Body of pancreas (tissue), 4 donors: ENCODE results near the gene ACOX3. TPM values are rescaled to one million over a fixed set of nuclear protein-coding genes. Genes with fewer than 3 reads are reported as not detected.

Source experiments
- ATAC-seq: fragments of 150-250 bp; one replicate; pipeline ENCODE4 v1.9.1; 2016
- DNase-seq, 4 donors: peaks; one replicate each; pipeline ENCODE4 v3.0.0-alpha.2; 2019
- H3K27ac ChIP-seq, 4 donors: fragments of 200-600 bp; sonication (generic); 1 replicate in 3 of 4; 2 replicates in 1 of 4; pipeline versions ENCODE4 v1.5.1 to v1.6.1; 2016 to 2019; ENCODE audit warnings: mild to moderate bottlenecking in 1 of 4, mixed read lengths in 1 of 4, moderate library complexity in 1 of 4
- H3K27me3 ChIP-seq, 2 donors: fragments of 200-600 bp; sonication (generic); one replicate each; pipeline ENCODE4 v1.6.0; 2016; ENCODE audit warnings: mild to moderate bottlenecking in 1 of 2
- H3K36me3 ChIP-seq, 2 donors: fragments of 200-600 bp; sonication (generic); replicated peaks in 1 of 2; 2 replicates each; pipeline ENCODE4 v1.5.1; 2016; ENCODE audit warnings: low read depth in 2 of 2; ENCODE audit not compliant: insufficient read depth in 1 of 2
- H3K4me1 ChIP-seq: fragments of 200-600 bp; sonication (generic); one replicate; pipeline ENCODE4 v1.6.0; 2016
- H3K4me3 ChIP-seq, 2 donors: fragments of 200-600 bp; sonication (generic); 1 replicate in 1 of 2; 2 replicates in 1 of 2; pipeline ENCODE4 v1.5.1; 2016 to 2019
- H3K9me3 ChIP-seq, 3 donors: fragments of 200-600 bp; sonication (generic); 1 replicate in 2 of 3; 2 replicates in 1 of 3; pipeline ENCODE4 v1.5.1; 2016
- POLR2A ChIP-seq, 3 donors: fragments of 450-650 bp; IDR thresholded peaks; one replicate each; pipeline ENCODE4 v1.6.1; 2016; ENCODE audit warnings: antibody characterized with exemption in 3 of 3, mild to moderate bottlenecking in 2 of 3
- WGBS, 2 donors: methylation state at CpG; one replicate each; pipeline ENCODE4 v1.1.5; 2017; 5-methylcytosine and 5-hydroxymethylcytosine counted together
- intact Hi-C: fragments of 100-400 bp; cut with DNase I; formaldehyde crosslinking; loops from one replicate; pipeline ENCODE4 v1.15.1; 2023
- total RNA-seq, 2 donors: library from RNA; depleted of rRNA; stranded (reverse); fragments of >200 nt; gene quantifications; one replicate each; pipeline ENCODE4 v1.1.0, GENCODE V29; 2016
- TF ChIP-seq, protein P1 (sequence below), 7 experiments: fragments of 450-650 bp in 4 of 7; fragments of 200-600 bp in 3 of 7; sonication (generic) in 3 of 7; IDR thresholded peaks; one replicate each; pipeline ENCODE4 v1.5.1; 2016 to 2019; ENCODE audit warnings: antibody characterized with exemption in 7 of 7

Gene ACOX3
- total RNA-seq, 2 donors from 2014 or later = 18.4 to 23.4 TPM

DNA sequence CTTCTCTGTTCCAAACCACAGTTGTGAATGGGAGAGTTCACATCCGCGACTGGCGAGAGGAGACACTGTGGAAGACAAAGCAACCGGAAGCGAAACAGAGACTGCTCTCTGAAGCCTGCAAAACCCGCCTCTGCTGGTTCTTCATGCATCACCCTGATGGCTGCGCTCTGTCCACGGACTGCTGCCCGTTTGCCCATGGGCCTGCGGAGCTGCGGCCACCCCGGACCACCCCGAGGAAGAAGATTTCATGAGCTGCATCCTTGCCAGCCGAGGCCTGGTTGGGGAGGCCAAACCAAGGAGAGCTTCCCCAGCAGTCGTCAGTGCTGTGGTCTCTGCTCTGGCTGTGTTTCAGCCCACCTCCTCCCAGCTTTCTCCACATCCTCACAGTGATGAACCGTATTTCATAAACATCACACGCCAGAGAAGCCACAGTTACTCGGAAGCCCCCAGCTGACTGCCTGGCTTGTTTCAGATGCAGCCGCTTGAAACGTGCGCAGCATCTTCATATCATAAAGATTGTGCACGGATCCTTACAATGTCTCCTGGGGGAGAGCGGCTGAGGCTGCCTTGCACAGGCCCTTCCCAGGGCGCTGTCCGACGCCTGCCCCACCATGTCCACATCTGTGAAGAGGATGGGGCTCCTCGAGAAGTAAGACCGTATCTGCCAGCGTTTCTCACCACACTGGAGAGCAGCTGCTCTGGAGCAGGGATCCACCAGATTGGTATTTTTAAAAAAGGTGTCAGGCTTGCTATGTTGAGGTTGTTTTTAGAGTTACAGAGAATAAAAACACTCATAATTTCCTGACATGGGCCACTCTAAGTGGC, 35.4 kb upstream of the ACOX3 start:
- DNase-seq (no peak), ATAC-seq (no peak)
- H3K4me3 ChIP-seq = no peak overlapping the region
- no peak overlapping the region for H3K27ac ChIP-seq
- H3K4me1 ChIP-seq = no peaks in the 10 kb centered on the region
- 84 to 89% methylated on average over 19 to 29 of the region's 29 CpGs for WGBS, 2 donors
- no peaks in the 10 kb centered on the region for H3K27me3 ChIP-seq
- H3K9me3 ChIP-seq = no peaks in the 10 kb centered on the region
- intact Hi-C loops = no loop called here
- H3K36me3 ChIP-seq = peaks cover 0 to 2% of the 10 kb centered on the region in 2 donors
- TF ChIP-seq, protein P1, sequence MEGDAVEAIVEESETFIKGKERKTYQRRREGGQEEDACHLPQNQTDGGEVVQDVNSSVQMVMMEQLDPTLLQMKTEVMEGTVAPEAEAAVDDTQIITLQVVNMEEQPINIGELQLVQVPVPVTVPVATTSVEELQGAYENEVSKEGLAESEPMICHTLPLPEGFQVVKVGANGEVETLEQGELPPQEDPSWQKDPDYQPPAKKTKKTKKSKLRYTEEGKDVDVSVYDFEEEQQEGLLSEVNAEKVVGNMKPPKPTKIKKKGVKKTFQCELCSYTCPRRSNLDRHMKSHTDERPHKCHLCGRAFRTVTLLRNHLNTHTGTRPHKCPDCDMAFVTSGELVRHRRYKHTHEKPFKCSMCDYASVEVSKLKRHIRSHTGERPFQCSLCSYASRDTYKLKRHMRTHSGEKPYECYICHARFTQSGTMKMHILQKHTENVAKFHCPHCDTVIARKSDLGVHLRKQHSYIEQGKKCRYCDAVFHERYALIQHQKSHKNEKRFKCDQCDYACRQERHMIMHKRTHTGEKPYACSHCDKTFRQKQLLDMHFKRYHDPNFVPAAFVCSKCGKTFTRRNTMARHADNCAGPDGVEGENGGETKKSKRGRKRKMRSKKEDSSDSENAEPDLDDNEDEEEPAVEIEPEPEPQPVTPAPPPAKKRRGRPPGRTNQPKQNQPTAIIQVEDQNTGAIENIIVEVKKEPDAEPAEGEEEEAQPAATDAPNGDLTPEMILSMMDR (IDR thresholded peaks at IDR 0.05) = no peak
- no peak for TF ChIP-seq POLR2A (IDR thresholded peaks at IDR 0.05)

DNA sequence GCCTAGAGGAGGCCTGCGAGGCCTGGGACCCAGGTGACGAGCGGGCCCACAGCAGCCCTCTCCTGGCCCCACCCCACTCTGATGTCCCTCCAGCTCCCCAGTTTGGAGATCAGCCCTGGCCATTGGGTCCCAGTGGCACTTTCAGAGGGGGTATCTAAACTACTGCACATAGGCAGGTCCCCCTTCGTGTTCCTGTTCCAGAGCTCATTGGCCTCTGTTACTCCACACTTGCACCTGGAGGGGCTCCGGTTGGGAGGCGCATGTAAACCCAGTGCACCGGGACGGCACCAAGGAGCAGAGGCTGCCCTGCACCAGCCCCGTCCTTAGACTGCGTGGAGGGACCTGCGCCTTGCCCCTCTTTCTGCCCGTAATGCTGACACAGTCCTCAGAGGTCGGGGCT, 34.3 kb upstream of the ACOX3 start:
- Histone ChIP-seq H3K4me1 (no peaks in the 10 kb centered on the region), H3K27ac (no peak overlapping the region), H3K9me3 (no peaks in the 10 kb centered on the region), H3K27me3 (no peaks in the 10 kb centered on the region), H3K4me3 (no peak overlapping the region), H3K36me3 (peaks cover 0 to 2% of the 10 kb centered on the region in 2 donors)
- DNase-seq (no peak), ATAC-seq (no peak)
- intact Hi-C loops = loop anchor here (5.0 kb wide), 1 partner anchor 72 kb away; no protein-coding TSS in a partner anchor
- TF ChIP-seq, protein P1 (IDR thresholded peaks at IDR 0.05) = no peak
- no peak for TF ChIP-seq POLR2A (IDR thresholded peaks at IDR 0.05)
- WGBS, 2 donors = 89 to 100% methylated on average over 3 to 13 of the region's 13 CpGs

DNA sequence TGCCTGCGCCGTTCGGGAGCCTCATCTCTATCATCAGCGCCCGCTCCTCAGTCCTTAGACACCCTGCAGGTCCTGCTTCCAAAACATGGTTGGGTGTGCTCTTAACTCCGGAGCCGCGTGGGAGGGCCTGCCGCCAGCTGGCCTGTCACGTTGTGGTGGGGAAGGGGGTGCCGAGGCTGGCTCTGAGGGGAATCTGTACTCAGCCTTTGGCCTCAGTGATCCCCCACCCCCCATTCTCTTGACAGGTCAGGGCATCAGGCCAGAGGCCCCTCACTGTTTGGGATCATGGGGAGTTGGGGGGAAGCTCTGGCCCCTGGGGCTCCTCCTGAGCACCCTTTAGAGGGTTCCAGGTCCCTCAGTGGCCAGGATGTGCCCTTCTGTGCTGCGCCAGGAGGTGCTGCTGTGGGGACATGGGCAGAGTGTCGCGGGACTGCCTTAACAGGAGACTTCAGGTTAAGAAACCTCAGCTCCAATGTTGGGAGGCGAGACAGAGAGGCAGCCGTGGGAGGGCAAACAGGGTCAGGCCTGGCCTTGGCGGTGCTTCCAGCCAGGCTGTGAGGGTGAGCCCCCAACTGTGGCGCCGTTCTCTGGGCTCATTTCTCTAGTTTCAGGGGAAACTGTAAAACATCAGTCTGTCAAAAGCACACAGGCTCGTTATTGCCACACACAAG, 33.5 kb upstream of the ACOX3 start:
- WGBS, 2 donors = 81 to 93% methylated on average over 11 to 20 of the region's 20 CpGs
- Histone ChIP-seq H3K4me3 (no peak overlapping the region), H3K36me3 (peaks cover 0 to 2% of the 10 kb centered on the region in 2 donors), H3K4me1 (no peaks in the 10 kb centered on the region), H3K9me3 (no peaks in the 10 kb centered on the region), H3K27me3 (no peaks in the 10 kb centered on the region), H3K27ac (no peak overlapping the region)
- DNase-seq (no peak), ATAC-seq (no peak)
- intact Hi-C loops = loop anchor here (5.0 kb wide), 1 partner anchor 73 kb away; no protein-coding TSS in a partner anchor
- no peak for TF ChIP-seq POLR2A (IDR thresholded peaks at IDR 0.05)
- TF ChIP-seq, protein P1 (IDR thresholded peaks at IDR 0.05) = no peak

DNA sequence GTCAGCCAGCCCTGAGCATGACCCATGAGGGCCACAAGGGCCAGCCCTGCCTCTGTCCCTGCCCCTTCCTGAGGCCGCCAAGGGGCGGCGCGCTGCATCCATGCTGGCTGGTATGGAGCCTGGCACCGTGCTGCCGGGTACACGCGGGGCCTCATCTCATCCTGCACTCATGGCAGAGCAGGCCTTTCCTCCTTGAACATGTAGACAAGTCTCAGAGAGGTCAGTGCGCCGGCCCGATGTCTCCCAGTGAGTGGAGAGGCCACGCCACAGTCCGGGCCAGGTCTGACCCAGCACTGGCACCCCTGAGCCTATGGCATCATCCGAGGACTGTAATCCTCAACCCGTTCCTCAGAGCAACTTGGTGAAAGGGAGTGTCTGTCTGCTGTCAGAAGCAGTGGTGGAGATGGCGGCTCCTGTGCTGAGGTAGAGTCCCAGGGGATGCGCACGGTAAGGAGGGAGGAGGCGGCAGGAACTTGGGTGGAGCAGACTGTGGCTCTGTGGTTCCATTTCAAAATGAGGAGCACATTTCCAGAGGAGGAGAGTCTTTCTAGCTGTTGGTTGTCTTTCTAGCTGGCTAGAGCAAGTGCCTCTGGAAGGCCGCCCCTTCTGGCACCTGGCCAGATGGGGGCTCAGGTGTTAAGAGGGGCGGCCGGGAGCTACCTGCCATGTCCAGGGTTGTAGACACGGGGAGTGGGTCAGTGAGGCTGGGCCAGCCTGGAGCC, 32.8 kb upstream of the ACOX3 start:
- no peaks in the 10 kb centered on the region for H3K4me1 ChIP-seq
- no peaks in the 10 kb centered on the region for H3K9me3 ChIP-seq
- TF ChIP-seq POLR2A (IDR thresholded peaks at IDR 0.05) = no peak
- TF ChIP-seq, protein P1 (IDR thresholded peaks at IDR 0.05) = no peak
- H3K27me3 ChIP-seq = no peaks in the 10 kb centered on the region
- 88 to 91% methylated on average over 11 to 23 of the region's 23 CpGs for whole genome bisulfite sequencing, 2 donors
- ATAC-seq (no peak), DNase-seq (no peak)
- intact Hi-C loops = loop anchor here (5.0 kb wide), 1 partner anchor 74 kb away; no protein-coding TSS in a partner anchor
- no peak overlapping the region for H3K27ac ChIP-seq
- H3K36me3 ChIP-seq = peaks cover under 1 to 3% of the 10 kb centered on the region in 2 donors
- H3K4me3 ChIP-seq = no peak overlapping the region
